Astrocyte of the cerebellum (primary cell): ENCODE measurements around the gene RTL9.

Source experiments
- DNase-seq: peaks from one replicate; pipeline ENCODE4 v3.0.0-alpha.2; 2011; ENCODE audit warnings: low read depth
- H3K4me3 ChIP-seq: 2 replicates; pipeline ENCODE4 v1.5.1; 2011; ENCODE audit warnings: mild to moderate bottlenecking, low read depth, low read length, moderate library complexity
- in situ Hi-C: cut with HindIII; loops from 2 replicates; pipeline ENCODE4 v1.10.0; 2017; ENCODE audit warnings: low sequenced_read_pairs
- TF ChIP-seq, protein P1 (sequence below): IDR thresholded peaks from 2 replicates; pipeline ENCODE4 v1.5.1; 2012; ENCODE audit warnings: low read length, low read depth, moderate library complexity, mild to moderate bottlenecking; ENCODE audit errors: missing control alignments

RTL9 gene

DNA sequence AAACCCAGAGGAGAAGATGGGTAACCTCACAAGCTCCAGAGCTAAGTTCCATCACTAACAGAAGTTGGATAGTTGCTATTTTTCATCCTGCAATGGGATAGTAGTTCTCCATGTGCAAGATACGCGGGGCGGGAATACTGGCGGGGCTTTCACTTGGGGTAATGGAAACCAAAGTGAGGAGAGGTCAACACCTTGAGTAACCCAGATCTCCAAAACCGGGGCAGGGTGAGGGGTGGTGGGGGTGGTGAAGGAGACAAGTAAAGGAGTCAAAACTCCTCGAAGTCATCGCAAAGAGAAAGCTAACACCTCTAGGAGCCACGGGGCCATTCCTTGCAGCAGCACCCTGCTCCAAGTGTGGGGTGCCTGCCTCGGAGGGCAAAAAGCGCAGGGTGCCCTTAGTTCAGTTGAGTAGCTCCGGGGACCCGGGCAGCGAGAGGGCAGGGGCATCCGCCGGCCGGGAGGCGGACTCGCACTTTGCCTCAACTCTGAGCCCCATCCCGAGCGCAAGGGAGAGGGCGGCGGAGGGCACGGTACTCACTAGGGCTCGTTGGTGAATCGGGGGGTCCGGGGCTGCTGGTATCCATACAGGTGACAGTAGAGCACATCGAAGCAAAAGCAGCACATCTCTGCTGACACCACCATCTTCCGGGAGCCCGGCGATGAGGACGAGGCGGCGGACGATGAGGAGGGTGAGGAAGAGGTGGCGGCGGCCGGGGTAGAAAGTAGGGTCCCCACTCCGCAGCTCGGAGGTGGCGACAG, 41.4 kb upstream of the RTL9 start:
- no peak for DNase-seq
- in situ Hi-C loops: no loop called here
- TF ChIP-seq, protein P1, sequence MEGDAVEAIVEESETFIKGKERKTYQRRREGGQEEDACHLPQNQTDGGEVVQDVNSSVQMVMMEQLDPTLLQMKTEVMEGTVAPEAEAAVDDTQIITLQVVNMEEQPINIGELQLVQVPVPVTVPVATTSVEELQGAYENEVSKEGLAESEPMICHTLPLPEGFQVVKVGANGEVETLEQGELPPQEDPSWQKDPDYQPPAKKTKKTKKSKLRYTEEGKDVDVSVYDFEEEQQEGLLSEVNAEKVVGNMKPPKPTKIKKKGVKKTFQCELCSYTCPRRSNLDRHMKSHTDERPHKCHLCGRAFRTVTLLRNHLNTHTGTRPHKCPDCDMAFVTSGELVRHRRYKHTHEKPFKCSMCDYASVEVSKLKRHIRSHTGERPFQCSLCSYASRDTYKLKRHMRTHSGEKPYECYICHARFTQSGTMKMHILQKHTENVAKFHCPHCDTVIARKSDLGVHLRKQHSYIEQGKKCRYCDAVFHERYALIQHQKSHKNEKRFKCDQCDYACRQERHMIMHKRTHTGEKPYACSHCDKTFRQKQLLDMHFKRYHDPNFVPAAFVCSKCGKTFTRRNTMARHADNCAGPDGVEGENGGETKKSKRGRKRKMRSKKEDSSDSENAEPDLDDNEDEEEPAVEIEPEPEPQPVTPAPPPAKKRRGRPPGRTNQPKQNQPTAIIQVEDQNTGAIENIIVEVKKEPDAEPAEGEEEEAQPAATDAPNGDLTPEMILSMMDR: no peak
- H3K4me3 ChIP-seq: peak overlapping the region; percentile 73

DNA sequence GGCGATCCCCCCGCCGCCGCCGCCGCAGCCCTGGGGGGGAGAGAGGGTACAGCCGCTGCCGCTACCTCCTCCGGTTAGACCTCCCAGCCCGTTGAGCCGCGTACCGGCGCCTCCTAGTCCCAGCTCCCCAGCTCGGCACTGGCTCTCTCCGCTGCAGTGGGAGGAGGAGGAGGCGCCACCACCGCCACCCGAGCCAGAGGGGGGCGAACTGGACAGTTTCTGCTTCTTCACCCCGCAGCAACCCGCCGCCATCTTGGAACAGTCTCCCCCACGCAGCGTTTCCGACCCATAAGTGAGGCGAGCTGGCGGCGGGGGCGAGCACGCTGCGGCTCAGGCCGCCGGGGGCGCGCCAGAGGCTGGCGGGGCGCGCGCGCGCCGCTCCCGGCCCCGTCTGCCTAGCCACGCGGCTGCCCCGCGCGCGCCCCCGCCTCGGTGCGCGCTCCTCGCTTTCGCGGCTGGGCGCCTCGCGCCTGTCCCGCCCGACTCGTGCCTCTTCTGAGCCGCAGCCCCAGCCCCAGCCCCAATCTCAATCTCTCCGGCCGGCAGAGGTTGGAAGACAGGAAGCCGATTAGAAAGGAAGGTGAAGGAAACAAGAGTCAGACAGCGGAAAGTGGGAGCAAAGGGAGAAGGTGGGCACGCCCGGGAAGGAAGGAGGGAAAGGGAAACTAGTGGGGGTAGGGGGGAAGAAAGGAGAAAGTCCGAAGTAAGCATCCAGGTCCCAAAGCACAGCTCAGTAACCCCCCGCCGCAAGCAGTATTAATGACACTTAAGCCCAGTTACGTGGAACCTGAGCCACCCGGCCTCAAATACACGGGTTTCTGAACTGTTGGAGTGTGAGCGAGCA, 40.6 kb upstream of the RTL9 start, which contains the start of gene AMMECR1:
Gene AMMECR1 (minus strand): TSS at position 266 of the 844 bp plus-strand sequence. CDS start 14 bp downstream, at position 252.
- H3K4me3 ChIP-seq: peak within 1 kb of the TSS; percentile 73
- peak; percentile 23 for DNase-seq
- TF ChIP-seq, protein P1: no peak
- in situ Hi-C loops: no loop called here

DNA sequence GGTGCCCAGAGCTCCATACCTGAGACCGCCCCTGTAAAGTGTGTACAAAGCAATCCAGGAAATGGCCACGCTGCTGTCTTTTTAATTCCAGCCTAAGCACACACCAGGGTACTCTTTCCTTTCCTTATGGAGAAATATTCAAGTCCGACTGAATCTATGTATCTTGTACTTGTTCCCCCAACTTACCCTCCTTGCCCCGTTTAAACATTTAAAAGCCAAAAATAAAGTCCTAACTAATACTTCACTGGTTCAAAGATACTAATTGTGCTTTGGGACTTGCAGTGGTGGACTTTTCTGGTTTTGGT, 40.0 kb upstream of the RTL9 start:
- no peak for DNase-seq
- H3K4me3 ChIP-seq: peak overlapping the region; percentile 73
- TF ChIP-seq, protein P1: no peak
- in situ Hi-C loops: no loop called here

DNA sequence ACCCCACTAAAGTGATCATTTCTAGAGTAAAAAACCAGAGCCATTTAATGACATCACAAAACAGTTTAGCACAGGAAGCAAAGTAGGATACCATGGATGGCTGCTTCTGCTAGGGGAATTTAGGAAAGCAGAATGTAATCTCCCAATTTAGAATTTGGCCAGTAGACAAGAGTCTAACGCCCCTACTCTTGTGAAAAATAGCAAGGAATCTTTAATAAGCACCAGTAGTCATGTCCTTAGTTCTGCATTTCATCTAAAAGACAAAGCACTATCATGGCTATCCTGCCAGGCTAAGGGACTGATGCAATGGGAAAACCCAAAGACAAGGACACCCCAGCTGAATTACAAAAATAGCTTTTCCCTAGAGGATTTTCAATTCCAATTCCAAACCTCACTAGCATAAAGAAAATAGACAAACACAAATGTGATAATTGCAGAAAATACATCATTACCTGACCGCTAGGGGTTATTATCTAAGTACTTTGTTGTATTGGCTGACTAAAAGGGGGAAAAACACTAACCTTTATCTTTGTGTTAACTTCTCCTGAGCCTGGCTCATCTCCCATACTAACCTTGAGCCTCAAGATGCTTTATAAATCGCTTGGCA, 38.2 kb upstream of the RTL9 start:
- no peak for DNase-seq
- in situ Hi-C loops: no loop called here
- H3K4me3 ChIP-seq: no peak overlapping the region
- TF ChIP-seq, protein P1: no peak

DNA sequence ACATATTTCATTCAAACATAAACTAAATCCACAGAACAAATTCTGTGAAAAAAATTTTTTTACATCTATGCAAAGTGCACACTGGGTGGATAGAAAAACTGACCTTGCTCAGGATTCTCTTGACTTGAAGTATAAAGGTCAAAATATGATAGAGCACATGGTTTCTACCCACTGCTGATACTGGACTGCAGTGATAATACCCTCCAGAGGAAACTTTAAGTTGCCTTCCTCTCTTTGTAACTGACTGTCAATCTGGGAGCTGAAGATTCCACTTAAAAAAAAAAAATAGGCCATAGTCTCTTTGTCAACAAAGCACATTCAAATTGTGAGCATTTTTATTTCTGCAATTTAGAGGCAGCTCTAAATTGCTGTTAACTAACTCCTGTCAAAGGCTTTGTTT, 37.6 kb upstream of the RTL9 start:
- no peak for DNase-seq
- in situ Hi-C loops: no loop called here
- H3K4me3 ChIP-seq: no peak overlapping the region
- TF ChIP-seq, protein P1: no peak

DNA sequence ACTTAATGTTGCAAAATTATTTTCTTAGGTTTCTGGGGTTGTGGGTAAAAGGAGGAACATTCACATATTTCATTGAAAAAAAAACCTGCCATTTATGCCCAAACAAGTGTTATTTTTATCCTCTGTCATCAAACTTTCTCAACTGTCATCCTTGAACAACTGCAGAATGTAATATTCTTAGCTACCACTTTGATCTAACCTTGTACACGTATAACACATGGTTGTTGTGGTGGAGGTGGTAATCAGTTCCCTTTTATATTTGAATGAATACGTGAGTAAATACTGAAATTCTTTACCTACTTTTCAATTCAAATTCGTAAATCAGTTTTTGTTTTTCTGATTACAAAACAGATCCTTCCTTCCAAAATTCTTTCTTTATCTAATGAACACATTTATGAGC, 37.0 kb upstream of the RTL9 start:
- no peak overlapping the region for H3K4me3 ChIP-seq
- in situ Hi-C loops: no loop called here
- TF ChIP-seq, protein P1: no peak
- DNase-seq: no peak
